ENCODE measurements around the gene C11orf98. TPM values are rescaled to one million over a fixed set of nuclear protein-coding genes. Genes with fewer than 3 reads are reported as not detected.

Gene C11orf98
- total RNA-seq, result 33.4 TPM
- polyA plus RNA-seq (ENCODE audit: insufficient read depth in 1 of 8, insufficient read length in 8 of 8, low replicate concordance in 1 of 8), result 10 to 100 TPM; 34.9 to 40.9 (median 37.8) TPM
- long read RNA-seq, donor 1, transcript C11orf98-201 (4 exons, 654 nt), result major isoform, 8 of 9 reads
- long read RNA-seq, donor 1, partial matches to known transcripts, result 0 of 9 reads
- long read RNA-seq, donor 1, other reads (novel, unspliced or antisense), result 0 of 9 reads
- long read RNA-seq, donor 2, result 0 reads
- long read RNA-seq, donor 3, transcript C11orf98-201 (4 exons, 654 nt), result major isoform, 11 of 11 reads
- long read RNA-seq, donor 3, partial matches to known transcripts, result 0 of 11 reads
- long read RNA-seq, donor 3, other reads (novel, unspliced or antisense), result 0 of 11 reads
- long read RNA-seq, donor 4, transcript C11orf98-201 (4 exons, 654 nt), result major isoform, 10 of 15 reads
- long read RNA-seq, donor 4, partial matches to known transcripts, result 0 of 15 reads
- long read RNA-seq, donor 4, other reads (novel, unspliced or antisense), result 0 of 15 reads
- long read RNA-seq, donor 5, transcript C11orf98-201 (4 exons, 654 nt), result major isoform, 42 of 52 reads
- long read RNA-seq, donor 5, transcript C11orf98-203 (3 exons, 774 nt), result minor isoform, 9 of 52 reads
- long read RNA-seq, donor 5, partial matches to known transcripts, result 0 of 52 reads
- long read RNA-seq, donor 5, other reads (novel, unspliced or antisense), result 0 of 52 reads
- long read RNA-seq, donor 6, transcript C11orf98-203 (3 exons, 774 nt), result minor isoform, 6 of 42 reads
- long read RNA-seq, donor 6, transcript C11orf98-201 (4 exons, 654 nt), result major isoform, 35 of 42 reads
- long read RNA-seq, donor 6, partial matches to known transcripts, result 0 of 42 reads
- long read RNA-seq, donor 6, other reads (novel, unspliced or antisense), result 0 of 42 reads
- long read RNA-seq, donor 7, transcript C11orf98-203 (3 exons, 774 nt), result minor isoform, 6 of 26 reads
- long read RNA-seq, donor 7, transcript C11orf98-201 (4 exons, 654 nt), result major isoform, 20 of 26 reads
- long read RNA-seq, donor 7, partial matches to known transcripts, result 0 of 26 reads
- long read RNA-seq, donor 7, other reads (novel, unspliced or antisense), result 0 of 26 reads
- long read RNA-seq, donor 8, transcript C11orf98-201 (4 exons, 654 nt), result major isoform, 17 of 20 reads
- long read RNA-seq, donor 8, partial matches to known transcripts, result 0 of 20 reads
- long read RNA-seq, donor 8, other reads (novel, unspliced or antisense), result 0 of 20 reads
- long read RNA-seq, donor 9, transcript C11orf98-201 (4 exons, 654 nt), result major isoform, 20 of 25 reads
- long read RNA-seq, donor 9, partial matches to known transcripts, result 0 of 25 reads
- long read RNA-seq, donor 9, other reads (novel, unspliced or antisense), result 0 of 25 reads
- long read RNA-seq, donor 10, transcript C11orf98-201 (4 exons, 654 nt), result major isoform, 20 of 30 reads
- long read RNA-seq, donor 10, partial matches to known transcripts, result 6 of 30 reads
- long read RNA-seq, donor 10, other reads (novel, unspliced or antisense), result 0 of 30 reads
- long read RNA-seq, donor 11, transcript C11orf98-201 (4 exons, 654 nt), result major isoform, 19 of 22 reads
- long read RNA-seq, donor 11, partial matches to known transcripts, result 0 of 22 reads
- long read RNA-seq, donor 11, other reads (novel, unspliced or antisense), result 0 of 22 reads

- no peaks in the 10 kb centered on the region for H3K9me3 ChIP-seq (replicated peaks; ENCODE audit: control insufficient read depth, low read depth, low read length)
- H3K27me3 ChIP-seq (ENCODE audit: control insufficient read depth, insufficient read depth, low read length), result no peaks in the 10 kb centered on the region
- peak within 1 kb of the TSS; percentile 97 for H3K27ac ChIP-seq (ENCODE audit: low read length)
- peak; percentile 98 for DNase-seq
- H3K36me3 ChIP-seq (ENCODE audit: control insufficient read depth, insufficient read depth, low read length), result peaks cover 28% of the 10 kb centered on the region
- peaks cover 24% of the 10 kb centered on the region for H3K4me1 ChIP-seq (ENCODE audit: control insufficient read depth, insufficient read depth, low read length)
- under 1% methylated on average over 43 of the region's 47 CpGs for WGBS (ENCODE audit: insufficient coverage)
- H3K4me3 ChIP-seq (ENCODE audit: low read length), result peak within 1 kb of the TSS; percentile 95
Measured at GRCh38 chr11:62665075-62665598, at the start of gene C11orf98, which contains the start of gene CSKMT. C11orf98 (minus strand) TSS chr11:62665210; CDS start chr11:62665169, 41 bp downstream. CSKMT (plus strand) TSS chr11:62665312; CDS start chr11:62665880, 568 bp downstream.

GRCh38 chr11:62713343-62713742 is 48.3 kb upstream of the C11orf98 start:
- Histone ChIP-seq H3K4me3 (ENCODE audit: low read length) (no peak overlapping the region), H3K9me3 (replicated peaks; ENCODE audit: control insufficient read depth, low read depth, low read length) (no peaks in the 10 kb centered on the region), H3K27ac (ENCODE audit: low read length) (no peak overlapping the region), H3K4me1 (ENCODE audit: control insufficient read depth, insufficient read depth, low read length) (peaks cover 16% of the 10 kb centered on the region), H3K36me3 (ENCODE audit: control insufficient read depth, insufficient read depth, low read length) (peaks cover 73% of the 10 kb centered on the region), H3K27me3 (ENCODE audit: control insufficient read depth, insufficient read depth, low read length) (no peaks in the 10 kb centered on the region)
- no peak for DNase-seq
- 83% methylated on average over 1 of the region's 2 CpGs for WGBS (ENCODE audit: insufficient coverage)

- Histone ChIP-seq H3K9me3 (replicated peaks; ENCODE audit: control insufficient read depth, low read depth, low read length) (no peaks in the 10 kb centered on the region), H3K27ac (ENCODE audit: low read length) (no peak overlapping the region), H3K4me3 (ENCODE audit: low read length) (no peak overlapping the region), H3K4me1 (ENCODE audit: control insufficient read depth, insufficient read depth, low read length) (peaks cover 19% of the 10 kb centered on the region), H3K36me3 (ENCODE audit: control insufficient read depth, insufficient read depth, low read length) (peaks cover 68% of the 10 kb centered on the region), H3K27me3 (ENCODE audit: control insufficient read depth, insufficient read depth, low read length) (no peaks in the 10 kb centered on the region)
- DNase-seq, result no peak
- no CpG with 5 or more reads among the region's 3 CpGs for WGBS (ENCODE audit: insufficient coverage)
Measured at GRCh38 chr11:62712861-62713260, 47.9 kb upstream of the C11orf98 start.

GRCh38 chr11:62712276-62712812 is 47.3 kb upstream of the C11orf98 start:
- no peaks in the 10 kb centered on the region for H3K9me3 ChIP-seq (replicated peaks; ENCODE audit: control insufficient read depth, low read depth, low read length)
- peaks cover 22% of the 10 kb centered on the region for H3K4me1 ChIP-seq (ENCODE audit: control insufficient read depth, insufficient read depth, low read length)
- H3K27ac ChIP-seq (ENCODE audit: low read length), result no peak overlapping the region
- WGBS (ENCODE audit: insufficient coverage), result 100% methylated on average over 1 of the region's 6 CpGs
- peaks cover 66% of the 10 kb centered on the region for H3K36me3 ChIP-seq (ENCODE audit: control insufficient read depth, insufficient read depth, low read length)
- no peak overlapping the region for H3K4me3 ChIP-seq (ENCODE audit: low read length)
- no peaks in the 10 kb centered on the region for H3K27me3 ChIP-seq (ENCODE audit: control insufficient read depth, insufficient read depth, low read length)
- DNase-seq, result no peak

GRCh38 chr11:62710001-62710345 is 45.0 kb upstream of the C11orf98 start:
- Histone ChIP-seq H3K27me3 (ENCODE audit: control insufficient read depth, insufficient read depth, low read length) (no peaks in the 10 kb centered on the region), H3K27ac (ENCODE audit: low read length) (peak overlapping the region; percentile 86), H3K9me3 (replicated peaks; ENCODE audit: control insufficient read depth, low read depth, low read length) (no peaks in the 10 kb centered on the region), H3K4me3 (ENCODE audit: low read length) (peak overlapping the region; percentile 57), H3K4me1 (ENCODE audit: control insufficient read depth, insufficient read depth, low read length) (peaks cover 41% of the 10 kb centered on the region), H3K36me3 (ENCODE audit: control insufficient read depth, insufficient read depth, low read length) (peaks cover 47% of the 10 kb centered on the region)
- 58% methylated on average over 4 of the region's 7 CpGs for WGBS (ENCODE audit: insufficient coverage)
- peak; percentile 61 for DNase-seq

GRCh38 chr11:62709247-62710000 is 44.4 kb upstream of the C11orf98 start:
- Histone ChIP-seq H3K27ac (ENCODE audit: low read length) (peak overlapping the region; percentile 86), H3K4me1 (ENCODE audit: control insufficient read depth, insufficient read depth, low read length) (peaks cover 43% of the 10 kb centered on the region)
- 3% methylated on average over 28 of the region's 47 CpGs for WGBS (ENCODE audit: insufficient coverage)

GRCh38 chr11:62708793-62709192 is 43.8 kb upstream of the C11orf98 start:
- Histone ChIP-seq H3K27ac (ENCODE audit: low read length) (peak overlapping the region; percentile 86), H3K27me3 (ENCODE audit: control insufficient read depth, insufficient read depth, low read length) (no peaks in the 10 kb centered on the region), H3K36me3 (ENCODE audit: control insufficient read depth, insufficient read depth, low read length) (peaks cover 38% of the 10 kb centered on the region), H3K4me1 (ENCODE audit: control insufficient read depth, insufficient read depth, low read length) (peaks cover 43% of the 10 kb centered on the region), H3K4me3 (ENCODE audit: low read length) (peak overlapping the region; percentile 57), H3K9me3 (replicated peaks; ENCODE audit: control insufficient read depth, low read depth, low read length) (no peaks in the 10 kb centered on the region)
- WGBS (ENCODE audit: insufficient coverage), result no CpG with 5 or more reads among the region's 7 CpGs
- no peak for DNase-seq

More at GRCh38 chr11:62709247-62710000, 44.4 kb upstream of the C11orf98 start:
- Histone ChIP-seq H3K9me3 (replicated peaks; ENCODE audit: control insufficient read depth, low read depth, low read length) (no peaks in the 10 kb centered on the region), H3K4me3 (ENCODE audit: low read length) (peak overlapping the region; percentile 57), H3K36me3 (ENCODE audit: control insufficient read depth, insufficient read depth, low read length) (peaks cover 43% of the 10 kb centered on the region), H3K27me3 (ENCODE audit: control insufficient read depth, insufficient read depth, low read length) (no peaks in the 10 kb centered on the region)
- peak; percentile 100 for DNase-seq

- peaks cover 43% of the 10 kb centered on the region for H3K4me1 ChIP-seq (ENCODE audit: control insufficient read depth, insufficient read depth, low read length)
- no peak for DNase-seq
- H3K9me3 ChIP-seq (replicated peaks; ENCODE audit: control insufficient read depth, low read depth, low read length), result no peaks in the 10 kb centered on the region
- peak overlapping the region; percentile 86 for H3K27ac ChIP-seq (ENCODE audit: low read length)
- H3K36me3 ChIP-seq (ENCODE audit: control insufficient read depth, insufficient read depth, low read length), result peaks cover 34% of the 10 kb centered on the region
- H3K27me3 ChIP-seq (ENCODE audit: control insufficient read depth, insufficient read depth, low read length), result no peaks in the 10 kb centered on the region
- 80% methylated on average over 5 of the region's 5 CpGs for WGBS (ENCODE audit: insufficient coverage)
- peak overlapping the region; percentile 57 for H3K4me3 ChIP-seq (ENCODE audit: low read length)
Measured at GRCh38 chr11:62708392-62708791, 43.4 kb upstream of the C11orf98 start.
